ENCODE data around the gene PEX11G. TPM values are rescaled to one million over a fixed set of nuclear protein-coding genes. Genes with fewer than 3 reads are reported as not detected.

Gene PEX11G
- total RNA-seq, 1 experiment from 2014 or later: 4.3 TPM

GRCh38 chr19:7482584-7483439, 6.0 kb downstream of the PEX11G start:
- Mint-ChIP-seq H3K9me3 (no peaks in the 10 kb centered on the region), H3K27me3 (ENCODE audit: low read depth) (no peaks in the 10 kb centered on the region; the same call in 1 of the 2 replicates), H3K36me3 (no peaks in the 10 kb centered on the region; the same call in 1 of the 2 replicates), H3K27ac (peak overlapping the region; percentile 38), H3K4me1 (peaks cover 16% of the 10 kb centered on the region), H3K4me3 (peak overlapping the region; percentile 69)
- ATAC-seq: peak; percentile 91
- ChIA-PET CTCF (interaction anchor here (0.6 to 1.8 kb wide), 11 partner anchors 9 to 317 kb away, joined by 3 to 16 read pairs (median 4); a partner anchor contains a TSS), POLR2A (interaction anchor here (1.1 kb wide), 1 partner anchor 24 kb away, joined by 8 read pairs; no protein-coding TSS in a partner anchor)
- TF ChIP-seq SP1 (CRISPR knock-in tag; conservative IDR thresholded peaks at IDR 0.05) (peak; percentile 45), NFATC4 (CRISPR knock-in tag; IDR thresholded peaks at IDR 0.05) (no peak)
- peak; percentile 89 for DNase-seq (ENCODE audit: low spot score)

- Mint-ChIP-seq H3K27ac (no peak overlapping the region), H3K27me3 (ENCODE audit: low read depth) (no peaks in the 10 kb centered on the region; the same call in 1 of the 2 replicates), H3K4me3 (no peak overlapping the region), H3K9me3 (no peaks in the 10 kb centered on the region), H3K4me1 (peaks cover 16% of the 10 kb centered on the region), H3K36me3 (no peaks in the 10 kb centered on the region; the same call in 1 of the 2 replicates)
- CTCF ChIA-PET: interaction anchor here (0.8 to 2.3 kb wide), 2 partner anchors 16 to 87 kb away, joined by 3 to 11 read pairs; a partner anchor contains a TSS
- DNase-seq (ENCODE audit: low spot score): no peak
- POLR2A ChIA-PET: no interaction called here
- TF ChIP-seq ZNF281 (CRISPR knock-in tag; IDR thresholded peaks at IDR 0.05): no peak
- ATAC-seq: no peak
Observed at GRCh38 chr19:7480970-7481255, 7.9 kb downstream of the PEX11G start.

- H3K36me3 Mint-ChIP-seq: no peaks in the 10 kb centered on the region; the same call in 1 of the 2 replicates
- no peak overlapping the region for H3K4me3 Mint-ChIP-seq
- no peak for TF ChIP-seq NR1H2 (CRISPR knock-in tag; IDR thresholded peaks at IDR 0.05)
- TF ChIP-seq ZNF532 (CRISPR knock-in tag; IDR thresholded peaks at IDR 0.05; ENCODE audit: borderline replicate concordance): no peak
- TF ChIP-seq TCF7 (CRISPR knock-in tag; IDR thresholded peaks at IDR 0.05; ENCODE audit: low read depth): no peak
- peak overlapping the region; percentile 31; the same call in 1 of the 2 replicates for H3K27ac Mint-ChIP-seq
- POLR2A ChIA-PET: no interaction called here
- no peaks in the 10 kb centered on the region for H3K9me3 Mint-ChIP-seq
- DNase-seq (ENCODE audit: low spot score) (no peak), ATAC-seq (no peak)
- H3K27me3 Mint-ChIP-seq (ENCODE audit: low read depth): no peaks in the 10 kb centered on the region
- peaks cover 16% of the 10 kb centered on the region for H3K4me1 Mint-ChIP-seq
- CTCF ChIA-PET: interaction anchor here (2.3 kb wide), 1 partner anchor 17 kb away, joined by 11 read pairs; a partner anchor contains a TSS
Observed at GRCh38 chr19:7480222-7480969, 8.4 kb downstream of the PEX11G start.

- POLR2A ChIA-PET: no interaction called here
- no peaks in the 10 kb centered on the region for H3K9me3 Mint-ChIP-seq
- H3K27me3 Mint-ChIP-seq (ENCODE audit: low read depth): no peaks in the 10 kb centered on the region
- CTCF ChIA-PET: no interaction called here
- DNase-seq (ENCODE audit: low spot score) (no peak), ATAC-seq (no peak)
- H3K4me3 Mint-ChIP-seq: no peak overlapping the region
- no peaks in the 10 kb centered on the region; the same call in 1 of the 2 replicates for H3K36me3 Mint-ChIP-seq
- H3K27ac Mint-ChIP-seq: no peak overlapping the region
- H3K4me1 Mint-ChIP-seq: peaks cover 16% of the 10 kb centered on the region
- TF ChIP-seq ZNF138 (CRISPR knock-in tag; conservative IDR thresholded peaks at IDR 0.05) (no peak), GRHL2 (CRISPR knock-in tag; IDR thresholded peaks at IDR 0.05; ENCODE audit: insufficient replicate concordance, severe bottlenecking) (no peak), ZSCAN18 (CRISPR knock-in tag; IDR thresholded peaks at IDR 0.05) (no peak), HMGA2 (CRISPR knock-in tag; IDR thresholded peaks at IDR 0.05) (no peak), EMX1 (CRISPR knock-in tag; IDR thresholded peaks at IDR 0.05) (no peak), ZNF416 (CRISPR knock-in tag; IDR thresholded peaks at IDR 0.05) (no peak), RELA (CRISPR knock-in tag; IDR thresholded peaks at IDR 0.05; ENCODE audit: borderline replicate concordance) (no peak), ZNF317 (CRISPR knock-in tag; IDR thresholded peaks at IDR 0.05; ENCODE audit: borderline replicate concordance, low read depth) (no peak), E2F5 (CRISPR knock-in tag; IDR thresholded peaks at IDR 0.05) (no peak), ZNF232 (CRISPR knock-in tag; IDR thresholded peaks at IDR 0.05) (no peak), ZNF263 (CRISPR knock-in tag; IDR thresholded peaks at IDR 0.05; ENCODE audit: low read depth) (no peak), FOXP1 (CRISPR knock-in tag; IDR thresholded peaks at IDR 0.05; ENCODE audit: borderline replicate concordance) (no peak)
Observed at GRCh38 chr19:7478843-7479227, 10.0 kb downstream of the PEX11G start.

Data from WTC11 (cell line).